Measurements from ENCODE around the gene VAC14. TPM values are rescaled to one million over a fixed set of nuclear protein-coding genes. Genes with fewer than 3 reads are reported as not detected.

VAC14 gene
- total RNA-seq, 1 donor from 2014 or later, result 21.0 TPM

DNA sequence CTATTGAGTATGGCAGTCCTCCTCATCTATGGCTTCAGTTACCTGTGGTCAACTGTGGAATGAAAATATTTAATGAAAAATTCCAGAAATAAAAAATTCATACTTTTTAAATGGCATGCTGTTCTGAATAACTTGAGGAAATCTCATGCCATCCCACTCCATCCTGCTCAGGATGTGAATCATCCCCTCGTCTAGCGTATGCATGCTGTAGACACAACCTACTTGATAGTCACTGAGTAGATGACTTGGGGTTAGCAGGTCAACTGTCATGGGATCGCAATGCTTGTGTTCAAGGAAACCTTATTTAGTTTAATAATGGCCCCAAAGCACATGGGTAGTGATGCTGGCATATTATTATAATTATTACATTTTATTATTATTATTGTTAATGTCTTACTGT is 4.8 kb upstream of the VAC14 start:
- peaks cover 10% of the 10 kb centered on the region for H3K9me3 ChIP-seq (replicated peaks)
- DNase-seq, result no peak
- no peaks in the 10 kb centered on the region for H3K36me3 ChIP-seq
- intact Hi-C loops (cut with micrococcal nuclease), result no loop called here
- peaks cover 51% of the 10 kb centered on the region for H3K27me3 ChIP-seq (ENCODE audit: low read depth)
- H3K4me3 ChIP-seq, result no peak overlapping the region
- H3K27ac ChIP-seq (replicated peaks), result no peak overlapping the region
- TF ChIP-seq, protein P1, sequence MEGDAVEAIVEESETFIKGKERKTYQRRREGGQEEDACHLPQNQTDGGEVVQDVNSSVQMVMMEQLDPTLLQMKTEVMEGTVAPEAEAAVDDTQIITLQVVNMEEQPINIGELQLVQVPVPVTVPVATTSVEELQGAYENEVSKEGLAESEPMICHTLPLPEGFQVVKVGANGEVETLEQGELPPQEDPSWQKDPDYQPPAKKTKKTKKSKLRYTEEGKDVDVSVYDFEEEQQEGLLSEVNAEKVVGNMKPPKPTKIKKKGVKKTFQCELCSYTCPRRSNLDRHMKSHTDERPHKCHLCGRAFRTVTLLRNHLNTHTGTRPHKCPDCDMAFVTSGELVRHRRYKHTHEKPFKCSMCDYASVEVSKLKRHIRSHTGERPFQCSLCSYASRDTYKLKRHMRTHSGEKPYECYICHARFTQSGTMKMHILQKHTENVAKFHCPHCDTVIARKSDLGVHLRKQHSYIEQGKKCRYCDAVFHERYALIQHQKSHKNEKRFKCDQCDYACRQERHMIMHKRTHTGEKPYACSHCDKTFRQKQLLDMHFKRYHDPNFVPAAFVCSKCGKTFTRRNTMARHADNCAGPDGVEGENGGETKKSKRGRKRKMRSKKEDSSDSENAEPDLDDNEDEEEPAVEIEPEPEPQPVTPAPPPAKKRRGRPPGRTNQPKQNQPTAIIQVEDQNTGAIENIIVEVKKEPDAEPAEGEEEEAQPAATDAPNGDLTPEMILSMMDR (IDR thresholded peaks at IDR 0.05; ENCODE audit: borderline replicate concordance), result no peak
- H3K4me1 ChIP-seq, result peaks cover 6% of the 10 kb centered on the region

DNA sequence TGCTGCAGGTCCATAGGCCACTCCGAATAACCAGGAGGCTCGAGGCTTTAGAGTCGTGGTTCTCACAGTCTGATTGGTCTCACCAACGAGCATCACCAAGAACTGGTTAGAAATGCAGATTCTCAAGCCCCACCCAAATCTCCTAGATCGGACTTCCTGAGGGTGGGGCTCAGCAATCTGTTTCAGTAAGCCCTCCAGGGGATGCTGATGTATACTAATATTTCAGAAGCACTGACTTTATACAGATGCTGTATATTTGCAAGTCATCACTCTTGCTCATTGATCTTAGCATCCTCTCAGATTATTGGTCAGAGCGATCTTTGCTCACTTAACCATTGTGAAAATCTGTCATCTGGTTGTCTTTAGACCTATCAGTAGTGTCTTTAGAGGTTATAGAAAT is 4.4 kb upstream of the VAC14 start:
- Histone ChIP-seq H3K27ac (replicated peaks) (no peak overlapping the region), H3K4me1 (peaks cover 10% of the 10 kb centered on the region), H3K27me3 (ENCODE audit: low read depth) (peaks cover 47% of the 10 kb centered on the region), H3K4me3 (no peak overlapping the region), H3K36me3 (no peaks in the 10 kb centered on the region), H3K9me3 (replicated peaks) (peaks cover 10% of the 10 kb centered on the region)
- DNase-seq, result no peak
- intact Hi-C loops (cut with micrococcal nuclease), result no loop called here
- TF ChIP-seq, protein P1 (IDR thresholded peaks at IDR 0.05; ENCODE audit: borderline replicate concordance), result no peak

- TF ChIP-seq, protein P1 (IDR thresholded peaks at IDR 0.05; ENCODE audit: borderline replicate concordance), result no peak
- H3K9me3 ChIP-seq (replicated peaks), result peaks cover 10% of the 10 kb centered on the region
- peaks cover 16% of the 10 kb centered on the region for H3K4me1 ChIP-seq
- no peak overlapping the region for H3K4me3 ChIP-seq
- H3K36me3 ChIP-seq, result no peaks in the 10 kb centered on the region
- peaks cover 41% of the 10 kb centered on the region for H3K27me3 ChIP-seq (ENCODE audit: low read depth)
- no peak overlapping the region for H3K27ac ChIP-seq (replicated peaks)
- DNase-seq, result no peak
- intact Hi-C loops (cut with micrococcal nuclease), result no loop called here
These were observed 3.8 kb upstream of the VAC14 start for GRCh38 chr16:70804734-70805169.

DNA sequence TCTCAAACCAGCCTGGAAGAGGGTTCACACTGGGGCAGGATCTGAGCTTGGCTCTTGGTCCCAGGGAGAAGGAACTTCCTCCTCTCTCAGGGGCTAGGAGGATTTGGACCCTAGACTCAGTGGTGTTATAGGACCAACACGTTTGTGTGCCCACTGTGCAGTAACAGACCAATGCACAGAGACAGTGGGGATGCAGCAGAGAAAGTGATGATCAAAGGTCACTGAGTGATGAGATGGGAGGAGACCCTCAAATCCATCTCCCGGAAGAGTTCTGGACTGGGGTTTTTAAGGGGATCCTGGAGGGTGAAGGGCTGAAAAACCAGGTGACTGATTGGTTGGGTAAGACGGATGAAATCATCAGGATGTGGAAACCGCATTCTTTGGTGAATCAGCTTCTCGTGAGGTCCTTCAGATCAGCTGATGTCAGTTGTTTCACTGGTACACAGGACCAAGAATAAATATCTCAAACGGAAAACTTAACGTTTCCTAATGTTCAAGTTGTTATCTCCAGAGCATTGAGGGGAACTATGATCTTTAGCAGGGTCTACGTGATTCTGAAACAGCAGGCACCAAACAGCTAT is 3.3 kb upstream of the VAC14 start:
- no peaks in the 10 kb centered on the region for H3K36me3 ChIP-seq
- TF ChIP-seq, protein P1 (IDR thresholded peaks at IDR 0.05; ENCODE audit: borderline replicate concordance), result no peak
- H3K9me3 ChIP-seq (replicated peaks), result peaks cover 10% of the 10 kb centered on the region
- no peak overlapping the region for H3K27ac ChIP-seq (replicated peaks)
- H3K4me3 ChIP-seq, result no peak overlapping the region
- DNase-seq, result no peak
- H3K4me1 ChIP-seq, result peaks cover 21% of the 10 kb centered on the region
- intact Hi-C loops (cut with micrococcal nuclease), result no loop called here
- H3K27me3 ChIP-seq (ENCODE audit: low read depth), result peaks cover 36% of the 10 kb centered on the region

GRCh38 chr16:70803319-70803718 is 2.4 kb upstream of the VAC14 start:
- Histone ChIP-seq H3K27me3 (ENCODE audit: low read depth) (peaks cover 26% of the 10 kb centered on the region), H3K4me1 (peaks cover 24% of the 10 kb centered on the region), H3K27ac (replicated peaks) (no peak overlapping the region), H3K4me3 (no peak overlapping the region), H3K36me3 (no peaks in the 10 kb centered on the region), H3K9me3 (replicated peaks) (peaks cover 10% of the 10 kb centered on the region)
- intact Hi-C loops (cut with micrococcal nuclease), result no loop called here
- DNase-seq, result no peak
- TF ChIP-seq, protein P1 (IDR thresholded peaks at IDR 0.05; ENCODE audit: borderline replicate concordance), result no peak
